Spleen (tissue), 7 donors: Measurements from ENCODE around the gene SMAD3.

ENCODE experiments used
- CTCF ChIP-seq, 11 experiments: fragments of 200-600 bp in 7 of 11; fragments of 450-650 bp in 4 of 11; sonication (generic) in 4 of 11; IDR thresholded peaks in 8 of 11; conservative IDR thresholded peaks in 3 of 11; 1 replicate in 7 of 11; 2 replicates in 4 of 11; pipeline versions ENCODE4 v1.4.0 to v1.8.0; 2016 to 2021; ENCODE audit warnings: antibody characterized with exemption in 11 of 11, inconsistent platforms in 4 of 11, mild to moderate bottlenecking in 1 of 11
- POLR2A ChIP-seq, 3 donors: fragments of 450-650 bp; IDR thresholded peaks; one replicate each; pipeline ENCODE4 v1.5.1; 2017; ENCODE audit warnings: antibody characterized with exemption in 3 of 3, mild to moderate bottlenecking in 1 of 3
- donor health status: DM: no; HTN: no; CAD: no; lungs with moderate emphysema.
- donor health status: DM: no; HTN: no; CAD: no.
- donor health status: DM: no; HTN: no; CAD: no.

- TF ChIP-seq CTCF (IDR thresholded peaks at IDR 0.05 in 8 of 11, conservative IDR thresholded peaks at IDR 0.05 in 3 of 11): no peak
- no peak for TF ChIP-seq POLR2A (IDR thresholded peaks at IDR 0.05)
Measured at GRCh38 chr15:67118808-67119207, 53.4 kb downstream of the SMAD3 start.
